ENCODE results near the gene PGF. TPM values are rescaled to one million over a fixed set of nuclear protein-coding genes. Genes with fewer than 3 reads are reported as not detected.
"Not testable (repeated sequence)": the region's sequence is repeated elsewhere in the genome, so short reads cannot be mapped to it uniquely, and the experiment has no call there.

Gene PGF
- total RNA-seq, 2 experiments from 2014 or later: 0.21 TPM; not detected in 1

DNA sequence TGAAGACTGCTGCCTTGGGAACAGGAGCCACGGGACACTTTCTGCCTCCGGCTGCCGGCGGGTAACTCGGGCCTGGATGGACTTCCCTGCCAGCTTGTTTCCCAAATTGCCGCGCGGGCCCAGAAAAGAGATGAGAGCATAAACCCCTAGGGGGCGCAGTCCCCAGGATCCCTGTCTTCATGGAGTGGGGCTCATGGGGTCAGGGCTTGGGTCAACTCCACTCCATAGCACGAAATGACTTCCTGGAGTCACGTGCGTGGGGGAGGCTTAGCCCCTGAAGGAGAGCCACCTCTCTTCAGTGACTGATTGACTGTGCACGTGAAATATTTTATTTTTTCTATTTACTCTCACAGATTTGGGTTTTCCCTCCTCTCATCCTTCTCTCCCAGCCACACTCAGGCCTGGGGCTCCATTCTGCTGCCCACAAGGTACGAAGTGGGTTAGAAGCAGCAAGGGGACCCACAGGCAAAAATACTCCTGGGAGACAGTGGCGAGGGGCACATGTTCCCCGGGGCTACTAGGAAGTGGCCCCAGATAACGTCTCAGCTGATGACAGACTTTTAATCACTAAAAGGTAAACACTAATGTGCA lies 10.0 kb downstream of the PGF start:
- Mint-ChIP-seq H3K4me3 (no peak overlapping the region), H3K36me3 (no peaks in the 10 kb centered on the region), H3K4me1 (peaks cover 18% of the 10 kb centered on the region), H3K9me3 (no peaks in the 10 kb centered on the region), H3K27me3 (no peaks in the 10 kb centered on the region), H3K27ac (no peak overlapping the region)
- peak; percentile 31 for DNase-seq

- no peaks in the 10 kb centered on the region for H3K27me3 Mint-ChIP-seq
- no peak overlapping the region for H3K27ac Mint-ChIP-seq
- peaks cover 1% of the 10 kb centered on the region for H3K9me3 Mint-ChIP-seq
- H3K36me3 Mint-ChIP-seq: no peaks in the 10 kb centered on the region
- DNase-seq: no peak
- peak overlapping the region; percentile 14 for H3K4me3 Mint-ChIP-seq
- peaks cover 21% of the 10 kb centered on the region for H3K4me1 Mint-ChIP-seq
Measured at GRCh38 chr14:74942608-74943007, 12.8 kb downstream of the PGF start.

DNA sequence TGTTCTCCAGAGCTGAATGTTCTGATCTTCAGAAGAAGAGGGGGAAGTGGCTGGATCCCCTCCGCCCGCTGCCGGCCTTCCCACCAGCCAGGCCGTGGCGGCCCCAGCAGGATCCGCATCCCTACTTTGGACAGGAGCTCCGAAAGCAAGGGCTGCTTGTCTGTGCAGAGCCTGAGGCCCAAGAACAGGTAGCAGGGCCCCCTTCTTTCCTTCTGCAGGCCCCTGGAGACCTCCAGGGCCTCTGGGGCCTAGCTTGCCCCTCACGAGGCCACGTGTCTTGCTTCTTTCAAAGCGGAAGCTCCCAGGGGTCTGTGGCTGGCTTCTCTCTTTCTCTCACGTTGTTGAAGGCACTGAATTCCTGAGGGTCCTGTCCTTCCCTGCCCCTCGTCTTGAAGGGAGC lies 13.2 kb downstream of the PGF start:
- Mint-ChIP-seq H3K36me3 (no peaks in the 10 kb centered on the region), H3K27me3 (no peaks in the 10 kb centered on the region), H3K4me1 (peaks cover 22% of the 10 kb centered on the region), H3K27ac (peak overlapping the region; percentile 86), H3K9me3 (peaks cover 1% of the 10 kb centered on the region), H3K4me3 (peak overlapping the region; percentile 70)
- no peak for DNase-seq

DNA sequence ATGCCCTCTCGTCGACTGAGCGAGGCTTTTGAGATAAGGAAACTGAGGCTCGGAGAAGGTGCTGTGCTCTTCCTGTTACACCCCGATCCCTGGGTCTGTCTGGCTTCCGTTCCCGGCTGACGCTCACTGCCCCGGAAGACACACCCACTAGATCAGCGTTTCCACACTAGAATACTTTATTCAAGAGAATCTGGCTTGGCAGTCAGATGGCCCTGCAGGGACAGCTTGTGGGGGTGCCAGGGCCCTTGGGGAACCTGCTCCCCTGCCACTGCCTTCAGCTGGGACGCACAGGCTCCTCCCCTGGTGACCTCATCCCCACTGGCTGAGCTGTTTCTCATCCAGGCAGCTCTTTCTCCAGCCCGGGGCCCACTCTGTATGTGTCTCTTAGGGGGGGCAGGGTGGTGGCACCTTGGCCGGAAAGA lies 13.7 kb downstream of the PGF start:
- DNase-seq: peak; percentile 69
- no peaks in the 10 kb centered on the region for H3K27me3 Mint-ChIP-seq
- peak overlapping the region; percentile 70 for H3K4me3 Mint-ChIP-seq
- H3K4me1 Mint-ChIP-seq: peaks cover 25% of the 10 kb centered on the region
- peak overlapping the region; percentile 86 for H3K27ac Mint-ChIP-seq
- no peaks in the 10 kb centered on the region for H3K36me3 Mint-ChIP-seq
- H3K9me3 Mint-ChIP-seq: peaks cover 1% of the 10 kb centered on the region

DNA sequence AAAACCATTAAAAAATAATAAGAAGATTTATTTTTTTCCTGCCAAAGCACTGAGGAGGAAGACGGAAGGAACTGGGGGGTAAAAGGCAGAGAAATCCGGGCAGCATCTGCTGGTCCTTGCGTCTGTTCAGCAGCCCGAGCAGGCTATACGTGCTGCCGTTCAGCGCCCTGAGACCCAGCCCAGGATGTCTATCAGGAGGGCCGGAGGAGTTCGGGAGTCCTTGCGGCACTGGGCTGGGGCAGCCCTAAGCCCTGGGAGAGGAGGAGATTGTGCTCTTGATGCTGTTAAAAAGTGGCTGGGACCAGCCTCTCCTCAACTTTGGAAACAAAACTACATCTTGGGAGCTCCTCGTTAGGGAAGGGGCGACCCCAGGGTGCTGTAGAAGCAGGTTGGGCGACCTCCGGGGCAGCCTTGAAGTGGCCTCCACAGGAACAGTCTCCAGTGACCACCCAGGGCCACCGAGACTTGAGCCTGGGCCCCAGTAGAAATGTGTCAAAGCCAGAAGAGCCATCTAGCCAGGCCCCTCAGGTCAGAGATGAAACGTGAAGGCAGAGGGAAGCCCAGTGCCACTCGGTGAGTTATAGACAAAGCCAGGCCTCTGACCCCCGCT lies 14.3 kb downstream of the PGF start:
- no peak for DNase-seq
- H3K27ac Mint-ChIP-seq: peak overlapping the region; percentile 86
- H3K4me3 Mint-ChIP-seq: peak overlapping the region; percentile 70
- H3K4me1 Mint-ChIP-seq: peaks cover 19% of the 10 kb centered on the region
- H3K36me3 Mint-ChIP-seq: no peaks in the 10 kb centered on the region
- H3K27me3 Mint-ChIP-seq: no peaks in the 10 kb centered on the region
- peaks cover 1% of the 10 kb centered on the region for H3K9me3 Mint-ChIP-seq

- DNase-seq: no peak
- peaks cover 1% of the 10 kb centered on the region for H3K9me3 Mint-ChIP-seq
- H3K4me3 Mint-ChIP-seq: no peak overlapping the region
- peaks cover 19% of the 10 kb centered on the region for H3K4me1 Mint-ChIP-seq
- no peaks in the 10 kb centered on the region for H3K36me3 Mint-ChIP-seq
- H3K27ac Mint-ChIP-seq: no peak overlapping the region
- no peaks in the 10 kb centered on the region for H3K27me3 Mint-ChIP-seq
Measured at GRCh38 chr14:74938531-74939495, 16.6 kb downstream of the PGF start.

DNA sequence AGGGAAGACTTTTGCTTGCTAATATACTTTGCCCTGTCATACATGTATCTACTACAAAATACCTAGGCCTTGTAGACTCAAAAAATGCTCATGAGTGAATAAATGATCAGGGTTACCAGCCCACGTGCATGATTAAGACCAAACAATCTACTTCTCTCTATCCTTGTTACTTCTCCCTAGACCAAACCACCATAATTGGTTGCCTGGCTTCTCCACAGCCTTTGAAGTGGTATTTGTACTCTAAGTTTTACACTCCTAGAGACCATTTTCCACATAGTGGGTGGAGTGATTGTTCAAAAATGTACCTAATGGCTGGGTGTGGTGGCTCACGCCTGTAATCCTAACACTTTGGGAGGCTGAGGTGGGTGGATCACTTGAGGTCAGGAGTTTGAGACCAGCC lies 18.2 kb downstream of the PGF start:
- Mint-ChIP-seq H3K4me3 (no peak overlapping the region), H3K36me3 (no peaks in the 10 kb centered on the region), H3K27ac (no peak overlapping the region), H3K27me3 (peaks cover 5% of the 10 kb centered on the region), H3K9me3 (peaks cover 1% of the 10 kb centered on the region), H3K4me1 (peaks cover 23% of the 10 kb centered on the region)
- no peak for DNase-seq

DNA sequence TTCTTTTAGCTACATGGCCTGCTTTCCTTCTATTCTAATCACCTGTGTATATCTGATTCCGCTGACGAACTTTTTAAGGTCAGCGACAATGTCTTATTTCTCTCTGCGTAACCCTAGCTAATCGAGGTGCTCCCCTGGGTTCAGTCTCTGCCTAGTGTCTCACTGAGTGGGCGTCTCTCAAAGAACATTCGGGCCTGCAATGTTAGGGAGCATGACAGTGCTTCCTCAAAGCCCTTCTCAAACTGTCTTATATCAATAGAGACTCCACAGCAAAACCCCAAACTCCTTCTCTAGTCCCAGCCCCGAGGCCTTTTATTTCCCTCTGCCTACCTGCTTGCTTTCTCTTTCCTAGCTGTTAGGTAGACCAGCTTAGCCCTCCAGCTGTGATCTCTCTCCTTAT lies 18.7 kb downstream of the PGF start:
- Mint-ChIP-seq H3K36me3 (no peaks in the 10 kb centered on the region), H3K4me1 (peaks cover 20% of the 10 kb centered on the region), H3K27me3 (peaks cover 6% of the 10 kb centered on the region), H3K4me3 (no peak overlapping the region), H3K27ac (no peak overlapping the region), H3K9me3 (peaks cover 1% of the 10 kb centered on the region)
- no peak for DNase-seq

DNA sequence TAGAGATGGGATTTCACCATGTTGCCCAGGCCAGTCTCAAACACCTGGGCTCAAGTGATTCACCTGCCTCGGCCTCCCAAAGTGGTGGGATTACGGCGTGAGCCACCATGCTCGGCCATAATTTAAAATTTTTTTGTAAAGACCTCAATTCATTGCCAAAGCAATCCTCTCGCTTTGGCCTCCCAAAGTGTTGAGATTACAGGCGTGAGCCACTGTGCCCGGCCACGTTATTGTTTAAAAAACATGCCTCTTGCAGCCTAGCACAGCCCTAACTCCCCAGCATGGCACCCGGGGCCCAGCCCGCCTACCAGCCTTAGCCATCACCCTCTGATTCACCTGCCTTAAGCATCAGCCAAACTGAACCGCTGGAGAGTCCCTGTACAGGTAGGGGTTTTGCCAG lies 19.2 kb downstream of the PGF start:
- H3K9me3 Mint-ChIP-seq: peaks cover 1% of the 10 kb centered on the region
- H3K27me3 Mint-ChIP-seq: peaks cover 6% of the 10 kb centered on the region
- H3K36me3 Mint-ChIP-seq: no peaks in the 10 kb centered on the region
- DNase-seq: no peak
- peaks cover 14% of the 10 kb centered on the region for H3K4me1 Mint-ChIP-seq
- no peak overlapping the region for H3K27ac Mint-ChIP-seq
- no peak overlapping the region for H3K4me3 Mint-ChIP-seq

DNA sequence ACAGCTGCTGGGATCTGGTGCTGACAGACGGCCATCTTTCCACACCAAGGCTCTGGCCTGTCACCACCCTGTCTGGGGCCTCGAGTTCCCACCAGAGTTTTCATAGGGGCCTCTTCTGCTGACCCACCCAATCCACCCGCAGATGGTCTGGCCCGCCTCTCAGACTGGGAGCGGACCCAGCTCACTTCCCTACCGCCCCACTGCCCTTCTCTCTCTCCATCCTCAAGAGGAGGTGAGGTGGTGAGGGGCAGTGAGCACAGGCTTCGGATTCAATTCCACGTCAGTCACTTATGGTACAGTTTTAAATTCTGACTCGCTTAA lies 20.1 kb downstream of the PGF start:
- peaks cover 13% of the 10 kb centered on the region for H3K4me1 Mint-ChIP-seq
- H3K27ac Mint-ChIP-seq: no peak overlapping the region
- H3K36me3 Mint-ChIP-seq: no peaks in the 10 kb centered on the region
- peaks cover 1% of the 10 kb centered on the region for H3K9me3 Mint-ChIP-seq
- H3K4me3 Mint-ChIP-seq: no peak overlapping the region
- H3K27me3 Mint-ChIP-seq: peaks cover 6% of the 10 kb centered on the region
- no peak for DNase-seq

- no peak for DNase-seq
- H3K36me3 Mint-ChIP-seq: no peaks in the 10 kb centered on the region
- H3K9me3 Mint-ChIP-seq: peaks cover 1% of the 10 kb centered on the region
- peaks cover 13% of the 10 kb centered on the region for H3K4me1 Mint-ChIP-seq
- no peak overlapping the region for H3K4me3 Mint-ChIP-seq
- no peak overlapping the region for H3K27ac Mint-ChIP-seq
- peaks cover 6% of the 10 kb centered on the region for H3K27me3 Mint-ChIP-seq
Measured at GRCh38 chr14:74934476-74935359, 20.7 kb downstream of the PGF start.

GRCh38 chr14:74934041-74934440 lies 21.4 kb downstream of the PGF start:
- peaks cover 1% of the 10 kb centered on the region for H3K9me3 Mint-ChIP-seq
- no peak overlapping the region for H3K4me3 Mint-ChIP-seq
- peaks cover 6% of the 10 kb centered on the region for H3K27me3 Mint-ChIP-seq
- DNase-seq: no peak
- no peak overlapping the region for H3K27ac Mint-ChIP-seq
- H3K36me3 Mint-ChIP-seq: no peaks in the 10 kb centered on the region
- H3K4me1 Mint-ChIP-seq: peaks cover 13% of the 10 kb centered on the region

DNA sequence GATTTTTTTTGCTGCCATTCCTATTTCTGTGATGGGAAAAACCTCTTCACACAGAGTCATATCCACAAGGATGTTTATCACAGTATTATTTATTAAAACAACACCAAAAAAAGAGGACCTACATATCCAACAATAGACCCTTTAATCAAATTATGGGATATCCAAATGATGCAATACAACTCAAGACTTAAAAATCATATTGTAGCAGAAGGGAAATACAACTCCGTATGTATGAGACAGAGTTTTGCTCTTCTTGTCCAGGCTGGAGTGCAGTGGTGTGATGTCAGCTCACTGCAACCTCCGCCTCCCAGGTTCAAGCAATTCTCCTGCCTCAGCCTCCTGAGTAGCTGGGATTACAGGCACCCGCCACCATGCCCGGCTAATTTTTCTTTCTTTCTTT lies 22.5 kb downstream of the PGF start:
- not testable (repeated sequence) for H3K4me3 Mint-ChIP-seq, DNase-seq, H3K9me3 Mint-ChIP-seq, H3K27ac Mint-ChIP-seq, H3K36me3 Mint-ChIP-seq, H3K27me3 Mint-ChIP-seq
- peaks cover 12% of the 10 kb centered on the region for H3K4me1 Mint-ChIP-seq

- DNase-seq: no peak
- no peaks in the 10 kb centered on the region for H3K36me3 Mint-ChIP-seq
- H3K27ac Mint-ChIP-seq: no peak overlapping the region
- H3K9me3 Mint-ChIP-seq: no peaks in the 10 kb centered on the region
- H3K4me1 Mint-ChIP-seq: peaks cover 9% of the 10 kb centered on the region
- no peak overlapping the region for H3K4me3 Mint-ChIP-seq
- peaks cover 6% of the 10 kb centered on the region for H3K27me3 Mint-ChIP-seq
Measured at GRCh38 chr14:74932401-74932901, 22.9 kb downstream of the PGF start.
